ENCODE data around the gene TUFM.

Gene TUFM

GRCh38 chr16:28859326-28859725 lies 13.2 kb upstream of the TUFM start:
- H3K79me2 ChIP-seq (ENCODE audit: low read length) = peaks cover 21% of the 10 kb centered on the region
- TF ChIP-seq CTCF (IDR thresholded peaks at IDR 0.05; ENCODE audit: low read depth, low read length) (no peak), EZH2phosphoT487 (IDR thresholded peaks at IDR 0.05; ENCODE audit: low read depth) (no peak)
- H2AFZ ChIP-seq (ENCODE audit: low read depth, low read length) = no peak overlapping the region
- no peaks in the 10 kb centered on the region for H3K27me3 ChIP-seq (ENCODE audit: low read depth, low read length)
- H3K4me1 ChIP-seq (ENCODE audit: low read length) = peaks cover 5% of the 10 kb centered on the region
- no peaks in the 10 kb centered on the region for H3K36me3 ChIP-seq (replicated peaks; ENCODE audit: low read depth, low read length)
- H3K9me3 ChIP-seq (ENCODE audit: insufficient read depth, low read length) = no peaks in the 10 kb centered on the region
- no peaks in the 10 kb centered on the region for H4K20me1 ChIP-seq (ENCODE audit: insufficient read depth, low read length)
- no peak overlapping the region for H3K4me2 ChIP-seq (ENCODE audit: low read length)
- no peak overlapping the region for H3K27ac ChIP-seq (ENCODE audit: low read length)
- H3K9ac ChIP-seq (ENCODE audit: low read length) = no peak overlapping the region
- no peak overlapping the region for H3K4me3 ChIP-seq (ENCODE audit: low read length)

DNA sequence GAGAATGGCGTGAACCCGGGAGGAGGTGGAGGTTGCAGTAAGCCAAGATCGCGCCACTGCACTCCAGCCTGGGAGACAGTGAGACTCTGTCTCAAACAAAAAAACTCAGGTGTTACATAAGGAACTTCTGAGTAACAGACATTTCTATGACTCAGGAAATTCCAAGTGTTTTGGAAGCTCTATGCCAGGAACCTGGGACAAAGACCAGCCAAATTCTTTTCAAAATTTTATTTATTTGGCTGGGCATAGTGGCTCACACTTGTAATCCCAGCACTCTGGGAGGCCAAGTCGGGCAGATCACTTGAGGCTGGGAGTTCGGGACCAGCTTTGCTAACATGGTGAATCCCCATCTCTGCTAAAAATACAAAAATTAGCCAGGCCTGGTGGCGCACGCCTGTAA lies 12.3 kb upstream of the TUFM start:
- Histone ChIP-seq H3K4me3 (ENCODE audit: low read length) (no peak overlapping the region), H3K4me2 (ENCODE audit: low read length) (no peak overlapping the region), H4K20me1 (ENCODE audit: insufficient read depth, low read length) (no peaks in the 10 kb centered on the region), H3K79me2 (ENCODE audit: low read length) (peaks cover 12% of the 10 kb centered on the region), H3K27me3 (ENCODE audit: low read depth, low read length) (no peaks in the 10 kb centered on the region), H3K4me1 (ENCODE audit: low read length) (peaks cover 5% of the 10 kb centered on the region), H3K36me3 (replicated peaks; ENCODE audit: low read depth, low read length) (no peaks in the 10 kb centered on the region), H2AFZ (ENCODE audit: low read depth, low read length) (no peak overlapping the region), H3K9me3 (ENCODE audit: insufficient read depth, low read length) (no peaks in the 10 kb centered on the region), H3K9ac (ENCODE audit: low read length) (no peak overlapping the region), H3K27ac (ENCODE audit: low read length) (no peak overlapping the region)
- TF ChIP-seq CTCF (IDR thresholded peaks at IDR 0.05; ENCODE audit: low read depth, low read length) (no peak), EZH2phosphoT487 (IDR thresholded peaks at IDR 0.05; ENCODE audit: low read depth) (no peak)

DNA sequence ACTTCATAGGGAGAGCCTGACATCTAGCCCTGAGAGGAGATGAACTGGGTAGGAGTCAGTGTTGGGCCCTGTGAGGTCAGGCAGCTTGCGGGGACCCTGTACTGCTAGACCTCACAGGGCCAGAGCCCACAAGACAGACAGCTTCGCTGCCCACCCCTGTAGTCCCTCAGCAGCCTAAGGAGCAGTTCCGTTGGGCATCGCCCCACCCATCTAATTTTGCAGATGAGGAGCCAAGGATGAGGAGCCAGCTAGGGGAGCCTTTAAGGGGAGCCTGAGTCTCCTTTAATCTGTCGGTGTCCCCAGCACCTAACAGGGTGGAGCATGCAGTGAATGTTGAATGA lies 755 bp upstream of the TUFM start:
- Histone ChIP-seq H3K4me2 (ENCODE audit: low read length) (peak overlapping the region; percentile 87), H3K36me3 (replicated peaks; ENCODE audit: low read depth, low read length) (peaks cover 27% of the 10 kb centered on the region), H3K4me1 (ENCODE audit: low read length) (peaks cover 13% of the 10 kb centered on the region), H4K20me1 (ENCODE audit: insufficient read depth, low read length) (no peaks in the 10 kb centered on the region), H2AFZ (ENCODE audit: low read depth, low read length) (peak overlapping the region; percentile 82), H3K9ac (ENCODE audit: low read length) (peak overlapping the region; percentile 86), H3K79me2 (ENCODE audit: low read length) (peaks cover 31% of the 10 kb centered on the region), H3K9me3 (ENCODE audit: insufficient read depth, low read length) (no peaks in the 10 kb centered on the region), H3K27me3 (ENCODE audit: low read depth, low read length) (no peaks in the 10 kb centered on the region), H3K27ac (ENCODE audit: low read length) (peak overlapping the region; percentile 55), H3K4me3 (ENCODE audit: low read length) (peak overlapping the region; percentile 87)
- TF ChIP-seq CTCF (IDR thresholded peaks at IDR 0.05; ENCODE audit: low read depth, low read length) (no peak), EZH2phosphoT487 (IDR thresholded peaks at IDR 0.05; ENCODE audit: low read depth) (no peak)

DNA sequence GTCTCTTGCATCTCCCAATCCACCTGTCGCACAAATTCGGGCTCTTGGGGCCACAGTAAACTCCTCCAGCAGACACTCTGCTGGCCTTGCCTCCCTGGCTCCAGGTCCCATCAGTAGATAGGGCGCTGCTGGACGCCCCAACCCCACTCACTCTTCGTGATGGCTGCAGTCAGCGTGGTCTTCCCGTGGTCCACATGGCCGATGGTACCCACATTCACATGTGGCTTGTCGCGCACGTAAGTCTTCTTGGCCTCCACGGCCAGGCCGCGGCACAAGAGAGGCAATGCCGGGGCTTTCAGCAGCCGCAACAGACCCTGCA lies 428 bp downstream of the TUFM start:
- Histone ChIP-seq H3K27ac (ENCODE audit: low read length) (peak overlapping the region; percentile 43), H3K36me3 (replicated peaks; ENCODE audit: low read depth, low read length) (peaks cover 29% of the 10 kb centered on the region), H3K9ac (ENCODE audit: low read length) (peak overlapping the region; percentile 79)

More for the DNA sequence above, 428 bp downstream of the TUFM start:
- H4K20me1 ChIP-seq (ENCODE audit: insufficient read depth, low read length) = no peaks in the 10 kb centered on the region
- H3K4me2 ChIP-seq (ENCODE audit: low read length) = peak overlapping the region; percentile 67
- peaks cover 13% of the 10 kb centered on the region for H3K4me1 ChIP-seq (ENCODE audit: low read length)
- peak overlapping the region; percentile 87 for H3K4me3 ChIP-seq (ENCODE audit: low read length)
- H2AFZ ChIP-seq (ENCODE audit: low read depth, low read length) = peak overlapping the region; percentile 15; the same call in 1 of the 2 replicates
- peaks cover 31% of the 10 kb centered on the region for H3K79me2 ChIP-seq (ENCODE audit: low read length)
- no peaks in the 10 kb centered on the region for H3K9me3 ChIP-seq (ENCODE audit: insufficient read depth, low read length)
- no peaks in the 10 kb centered on the region for H3K27me3 ChIP-seq (ENCODE audit: low read depth, low read length)
- TF ChIP-seq CTCF (IDR thresholded peaks at IDR 0.05; ENCODE audit: low read depth, low read length) = no peak
- no peak for TF ChIP-seq EZH2phosphoT487 (IDR thresholded peaks at IDR 0.05; ENCODE audit: low read depth)

Data from OCI-LY3 (cell line).